Spleen (tissue), 13 donors: ENCODE results near the gene MORN3. TPM values are rescaled to one million over a fixed set of nuclear protein-coding genes. Genes with fewer than 3 reads are reported as not detected.
A peak's percentile ranks its signal among the peaks of the same experiment; 100 is the strongest.
"Not testable (repeated sequence)": the region's sequence is repeated elsewhere in the genome, so short reads cannot be mapped to it uniquely, and the experiment has no call there.

ENCODE experiments used
- DNase-seq: peaks from one replicate; pipeline ENCODE4 v3.0.0-alpha.2; 2020
- H3K27ac ChIP-seq, 8 donors: fragments of 200-600 bp; sonication (generic) in 7 of 8; 1 replicate in 4 of 8; 2 replicates in 4 of 8; pipeline versions ENCODE4 v1.5.0 to v1.8.0; 2016 to 2021; ENCODE audit warnings: inconsistent platforms in 4 of 8, mild to moderate bottlenecking in 4 of 8, moderate library complexity in 1 of 8
- H3K27me3 ChIP-seq, 7 donors: fragments of 200-600 bp; sonication (generic) in 6 of 7; replicated peaks in 1 of 7; 1 replicate in 4 of 7; 2 replicates in 3 of 7; pipeline versions ENCODE4 v1.5.0 to v1.8.0; 2016 to 2021; ENCODE audit warnings: inconsistent platforms in 3 of 7, mild to moderate bottlenecking in 1 of 7
- H3K36me3 ChIP-seq, 6 donors: fragments of 200-600 bp; sonication (generic) in 5 of 6; 1 replicate in 4 of 6; 2 replicates in 2 of 6; pipeline versions ENCODE4 v1.5.0 to v1.8.0; 2016 to 2021; ENCODE audit warnings: inconsistent platforms in 2 of 6
- H3K4me1 ChIP-seq, 6 donors: fragments of 200-600 bp; sonication (generic) in 5 of 6; 1 replicate in 3 of 6; 2 replicates in 3 of 6; pipeline versions ENCODE4 v1.5.0 to v1.8.0; 2016 to 2021; ENCODE audit warnings: inconsistent platforms in 3 of 6
- H3K4me3 ChIP-seq, 8 donors: fragments of 200-600 bp; sonication (generic) in 7 of 8; 1 replicate in 4 of 8; 2 replicates in 4 of 8; pipeline versions ENCODE4 v1.5.0 to v1.8.0; 2016 to 2021; ENCODE audit warnings: inconsistent platforms in 4 of 8, mild to moderate bottlenecking in 4 of 8, moderate library complexity in 2 of 8
- H3K9me3 ChIP-seq, 8 donors: fragments of 200-600 bp; sonication (generic) in 7 of 8; 1 replicate in 4 of 8; 2 replicates in 4 of 8; pipeline versions ENCODE4 v1.5.0 to v1.8.0; 2016 to 2021; ENCODE audit warnings: inconsistent platforms in 4 of 8
- POLR2A ChIP-seq, 3 donors: fragments of 450-650 bp; IDR thresholded peaks; one replicate each; pipeline ENCODE4 v1.5.1; 2017; ENCODE audit warnings: antibody characterized with exemption in 3 of 3, mild to moderate bottlenecking in 1 of 3
- POLR2AphosphoS5 ChIP-seq, 3 donors: sonication (generic); formaldehyde crosslinking; IDR thresholded peaks; one replicate each; pipeline ENCODE4 v1.5.1; 2017; ENCODE audit warnings: antibody characterized with exemption in 3 of 3
- WGBS, 5 donors: extraction: QIAGEN DNeasy Blood & Tissue Kit in 3 of 5; methylation state at CpG; one replicate each; pipeline versions ENCODE4 v1.1.5 to v1.1.7; 2013 to 2018; 5-methylcytosine and 5-hydroxymethylcytosine counted together
- intact Hi-C: fragments of 100-400 bp; cut with DNase I; formaldehyde crosslinking; loops from one replicate; pipeline ENCODE4 v1.15.0; 2023; ENCODE audit warnings: low total_unique reads
- long read RNA-seq, 2 donors: transcript quantifications; one replicate each; lab custom pipeline, GENCODE V29; 2026
- polyA plus RNA-seq, 3 donors: library from polyadenylated mRNA; stranded (reverse); fragments of 200-250 nt; gene quantifications; one replicate each; pipeline ENCODE4 v1.2.1, GENCODE V29; 2013
- total RNA-seq, 7 donors: library from RNA; depleted of rRNA in 3 of 7; stranded (reverse); fragments of >200 nt in 3 of 7; fragmentation: NEBNext Ultra II Directional in 4 of 7; extraction: Animal tissue kit (Norgen Biotek cat#: 25700) in 4 of 7; gene quantifications; one replicate each; pipeline versions ENCODE4 v1.1.0 to v1.2.1, GENCODE V29; 2016 to 2021
- TF ChIP-seq, protein P1 (sequence below), 11 experiments: fragments of 200-600 bp in 7 of 11; fragments of 450-650 bp in 4 of 11; sonication (generic) in 4 of 11; IDR thresholded peaks in 8 of 11; conservative IDR thresholded peaks in 3 of 11; 1 replicate in 7 of 11; 2 replicates in 4 of 11; pipeline versions ENCODE4 v1.4.0 to v1.8.0; 2016 to 2021; ENCODE audit warnings: antibody characterized with exemption in 11 of 11, inconsistent platforms in 4 of 11, mild to moderate bottlenecking in 1 of 11
- donor health status: healthy with polysubstance abuse.
- donor health status: DM: no; HTN: no; CAD: no; lungs with moderate emphysema.
- donor health status: DM: no; HTN: no; CAD: no.
- donor health status: Bipolar disorder and iron deficiency.
- donor health status: healthy.
- donor health status: DM: no; HTN: no; CAD: no.
- donor health status: DM: yes; HTN: yes; CAD: no.

Gene MORN3, protein sequence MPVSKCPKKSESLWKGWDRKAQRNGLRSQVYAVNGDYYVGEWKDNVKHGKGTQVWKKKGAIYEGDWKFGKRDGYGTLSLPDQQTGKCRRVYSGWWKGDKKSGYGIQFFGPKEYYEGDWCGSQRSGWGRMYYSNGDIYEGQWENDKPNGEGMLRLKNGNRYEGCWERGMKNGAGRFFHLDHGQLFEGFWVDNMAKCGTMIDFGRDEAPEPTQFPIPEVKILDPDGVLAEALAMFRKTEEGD
- 1 to 10 TPM in 4 of 7 donors, under 1 TPM in 2, not detected in 1; 0.17 to 2.5 (median 1.5) TPM for total RNA-seq
- 1 to 10 TPM in 1 of 3 donors, under 1 TPM in 2; 0.35 to 1.1 (median 0.51) TPM for polyA plus RNA-seq
- long read RNA-seq, donor 1 = 0 reads
- long read RNA-seq, donor 2 = 0 reads

DNA sequence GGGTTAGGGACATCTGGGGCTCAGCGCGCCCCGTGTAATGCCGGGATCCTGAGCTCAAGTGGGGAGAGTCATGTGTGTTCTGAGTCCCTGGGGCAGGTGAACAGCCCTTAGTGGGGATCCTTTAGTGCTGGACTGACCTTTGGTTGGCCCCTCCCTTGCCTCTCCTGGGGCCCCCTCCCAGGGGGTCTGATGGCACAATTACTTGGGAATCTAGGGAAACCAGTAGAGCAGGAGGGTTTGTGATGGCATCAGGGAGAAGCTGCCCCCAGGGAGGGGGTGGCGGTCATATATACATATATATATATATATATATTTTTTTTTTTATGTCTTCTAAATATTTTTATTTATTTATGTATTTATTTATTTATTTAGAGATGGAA lies at the start of gene MORN3:
Gene MORN3 (minus strand): TSS at position 134 of the 380 bp plus-strand sequence. CDS start 171 bp downstream, outside the sequence.
- 95 to 99% (median 98%) methylated on average over 5 of the region's 5 CpGs for WGBS, 5 donors
- TF ChIP-seq POLR2AphosphoS5 (IDR thresholded peaks at IDR 0.05) = no peak
- TF ChIP-seq POLR2A (IDR thresholded peaks at IDR 0.05) = no peak
- TF ChIP-seq, protein P1, sequence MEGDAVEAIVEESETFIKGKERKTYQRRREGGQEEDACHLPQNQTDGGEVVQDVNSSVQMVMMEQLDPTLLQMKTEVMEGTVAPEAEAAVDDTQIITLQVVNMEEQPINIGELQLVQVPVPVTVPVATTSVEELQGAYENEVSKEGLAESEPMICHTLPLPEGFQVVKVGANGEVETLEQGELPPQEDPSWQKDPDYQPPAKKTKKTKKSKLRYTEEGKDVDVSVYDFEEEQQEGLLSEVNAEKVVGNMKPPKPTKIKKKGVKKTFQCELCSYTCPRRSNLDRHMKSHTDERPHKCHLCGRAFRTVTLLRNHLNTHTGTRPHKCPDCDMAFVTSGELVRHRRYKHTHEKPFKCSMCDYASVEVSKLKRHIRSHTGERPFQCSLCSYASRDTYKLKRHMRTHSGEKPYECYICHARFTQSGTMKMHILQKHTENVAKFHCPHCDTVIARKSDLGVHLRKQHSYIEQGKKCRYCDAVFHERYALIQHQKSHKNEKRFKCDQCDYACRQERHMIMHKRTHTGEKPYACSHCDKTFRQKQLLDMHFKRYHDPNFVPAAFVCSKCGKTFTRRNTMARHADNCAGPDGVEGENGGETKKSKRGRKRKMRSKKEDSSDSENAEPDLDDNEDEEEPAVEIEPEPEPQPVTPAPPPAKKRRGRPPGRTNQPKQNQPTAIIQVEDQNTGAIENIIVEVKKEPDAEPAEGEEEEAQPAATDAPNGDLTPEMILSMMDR (IDR thresholded peaks at IDR 0.05 in 8 of 11, conservative IDR thresholded peaks at IDR 0.05 in 3 of 11) = no peak
- H3K27ac ChIP-seq = no peak within 1 kb of the TSS
- no peak within 1 kb of the TSS for H3K4me3 ChIP-seq
- H3K27me3 ChIP-seq = no peaks in the 10 kb centered on the region
- no peaks in the 10 kb centered on the region for H3K9me3 ChIP-seq
- intact Hi-C loops = no loop called here
- peaks cover 0 to 27% (median 0%) of the 10 kb centered on the region in 6 donors for H3K36me3 ChIP-seq
- no peak for DNase-seq
- H3K4me1 ChIP-seq = peaks cover 9 to 77% (median 45%) of the 10 kb centered on the region in 6 donors

DNA sequence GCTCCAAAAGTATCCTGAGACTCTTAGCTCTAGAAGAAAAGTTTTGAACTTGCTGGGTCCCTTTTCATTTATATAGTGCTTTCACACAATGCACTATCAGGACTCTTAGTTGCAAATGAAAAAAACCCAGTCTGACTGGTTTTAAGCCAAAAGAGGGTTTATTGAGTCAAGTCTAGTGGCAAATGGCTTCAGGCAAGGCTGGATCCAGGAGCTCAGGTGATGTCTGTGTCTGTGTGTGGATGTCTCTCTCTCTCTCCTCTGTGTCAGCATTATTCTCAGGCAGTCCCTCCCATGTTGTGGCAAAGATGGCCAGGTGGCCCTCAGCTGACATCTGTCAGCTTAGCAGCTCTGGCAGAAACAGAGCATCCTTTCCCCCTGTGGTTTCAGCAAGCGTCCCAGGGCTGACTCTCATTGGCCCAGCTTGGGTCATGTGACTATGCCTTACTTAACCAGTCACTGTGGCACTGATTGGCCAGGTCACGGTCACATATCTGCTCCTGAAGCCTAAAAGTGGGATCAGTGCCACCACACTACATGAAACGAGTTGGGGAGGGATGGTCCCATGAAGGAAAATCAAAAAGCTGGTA lies 49.3 kb upstream of the MORN3 start:
- 81 to 93% (median 87%) methylated on average over 3 of the region's 3 CpGs for whole genome bisulfite sequencing, 5 donors
- H3K27me3 ChIP-seq = no peaks in the 10 kb centered on the region
- DNase-seq = no peak
- H3K9me3 ChIP-seq = no peaks in the 10 kb centered on the region
- intact Hi-C loops = no loop called here
- H3K4me3 ChIP-seq = no peak overlapping the region
- peaks cover 0 to 14% (median 3%) of the 10 kb centered on the region in 6 donors for H3K4me1 ChIP-seq
- H3K27ac ChIP-seq = no peak overlapping the region
- TF ChIP-seq, protein P1 (IDR thresholded peaks at IDR 0.05 in 8 of 11, conservative IDR thresholded peaks at IDR 0.05 in 3 of 11) = no peak
- TF ChIP-seq POLR2AphosphoS5 (IDR thresholded peaks at IDR 0.05) (no peak), POLR2A (IDR thresholded peaks at IDR 0.05) (no peak)
- H3K36me3 ChIP-seq = no peaks in the 10 kb centered on the region

DNA sequence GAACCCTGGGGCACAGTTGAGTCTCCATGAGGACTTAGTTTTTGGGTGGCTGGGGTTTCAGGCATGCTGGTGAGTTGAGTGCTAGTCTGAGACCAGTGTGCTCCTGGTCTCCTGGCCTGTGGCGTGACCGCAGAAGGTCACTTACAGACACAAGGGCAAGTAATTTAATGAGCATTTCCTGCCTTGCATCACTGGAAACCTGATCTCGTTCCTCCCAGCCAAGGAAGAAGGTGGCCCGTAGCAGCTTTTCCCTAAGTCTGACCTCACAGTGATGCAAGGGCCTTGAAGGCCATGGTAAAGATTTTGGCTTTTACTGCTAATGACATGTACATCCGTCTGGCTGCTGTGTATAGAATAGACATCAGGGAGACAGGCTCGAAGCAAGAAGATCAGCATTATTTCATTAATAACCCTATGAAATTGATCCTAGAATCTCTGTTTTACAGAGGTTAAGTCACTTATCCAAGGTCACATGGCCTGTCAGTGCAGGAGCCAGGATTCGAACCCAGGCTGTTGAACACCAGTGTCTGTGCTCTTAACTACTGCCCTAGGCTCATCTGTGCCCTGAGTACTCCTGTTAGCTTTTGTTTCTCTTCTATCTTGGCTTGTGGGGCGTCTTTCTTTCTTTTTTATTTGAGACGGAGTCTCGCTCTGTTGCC lies 47.7 kb upstream of the MORN3 start:
- Histone ChIP-seq H3K4me3 (no peak overlapping the region), H3K27me3 (no peaks in the 10 kb centered on the region), H3K36me3 (no peaks in the 10 kb centered on the region), H3K9me3 (no peaks in the 10 kb centered on the region), H3K4me1 (peaks cover 4 to 26% (median 13%) of the 10 kb centered on the region in 6 donors), H3K27ac (peak overlapping the region in 2 of 8 donors; percentile 18 to 29)
- intact Hi-C loops = no loop called here
- no peak for DNase-seq
- 65 to 80% (median 75%) methylated on average over 10 of the region's 10 CpGs for WGBS, 5 donors
- peak in 1 of 3 donors; percentile 27 for TF ChIP-seq POLR2AphosphoS5 (IDR thresholded peaks at IDR 0.05)
- TF ChIP-seq POLR2A (IDR thresholded peaks at IDR 0.05) = no peak

DNA sequence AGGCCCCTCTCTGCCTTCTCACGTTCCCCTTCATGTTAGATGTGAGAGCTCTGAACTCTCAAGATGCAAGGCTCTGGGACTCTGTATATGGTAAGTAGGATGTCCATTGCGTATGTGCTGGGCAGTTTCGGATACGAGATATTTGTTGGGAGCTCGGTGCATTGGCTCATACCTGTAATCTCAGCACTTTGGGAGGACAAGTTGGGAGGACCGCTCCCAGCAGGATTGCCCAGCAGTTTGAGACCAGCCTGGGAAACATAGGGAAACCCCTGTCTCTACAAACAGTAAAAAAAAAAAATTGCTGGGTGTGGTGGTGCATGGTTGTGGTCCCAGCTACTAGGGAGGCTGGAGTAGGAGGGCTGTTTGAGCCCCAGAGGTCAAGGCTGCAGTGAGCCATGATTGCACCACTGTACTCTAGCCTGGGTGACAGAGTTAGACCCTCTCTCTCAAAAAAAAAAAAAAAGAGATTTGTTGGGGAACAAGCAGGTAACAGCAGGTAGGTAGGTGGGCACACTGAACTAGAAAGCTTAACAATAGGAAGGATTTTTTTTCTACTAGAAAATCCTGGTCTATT lies 46.5 kb upstream of the MORN3 start:
- no peaks in the 10 kb centered on the region for H3K36me3 ChIP-seq
- no peaks in the 10 kb centered on the region for H3K27me3 ChIP-seq
- H3K27ac ChIP-seq = no peak overlapping the region
- TF ChIP-seq POLR2A (IDR thresholded peaks at IDR 0.05) = no peak
- TF ChIP-seq POLR2AphosphoS5 (IDR thresholded peaks at IDR 0.05) = no peak
- TF ChIP-seq, protein P1 (IDR thresholded peaks at IDR 0.05 in 8 of 11, conservative IDR thresholded peaks at IDR 0.05 in 3 of 11) = no peak
- intact Hi-C loops = no loop called here
- no peak for DNase-seq
- peaks cover 7 to 38% (median 24%) of the 10 kb centered on the region in 6 donors for H3K4me1 ChIP-seq
- H3K4me3 ChIP-seq = no peak overlapping the region
- H3K9me3 ChIP-seq = no peaks in the 10 kb centered on the region
- WGBS, 5 donors = 77 to 82% (median 79%) methylated on average over 6 of the region's 6 CpGs

DNA sequence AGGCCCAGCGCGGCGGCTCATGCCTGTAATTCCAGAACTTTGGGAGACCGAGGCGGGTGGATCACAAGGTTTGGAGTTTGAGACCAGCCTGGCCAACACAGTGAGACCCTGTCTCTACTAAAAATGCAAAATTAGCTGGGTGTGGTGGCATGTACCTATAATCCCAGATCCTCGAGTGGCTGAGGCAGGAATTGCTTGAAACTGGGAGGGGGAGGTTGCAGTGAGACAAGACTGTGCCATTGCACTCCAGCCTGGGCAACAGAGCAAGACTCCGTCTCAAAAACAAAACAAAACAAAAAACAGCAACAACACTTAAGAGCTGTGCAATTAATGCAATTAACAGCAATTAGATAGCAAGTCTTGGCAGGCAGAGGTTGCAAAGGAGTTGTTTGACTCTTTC lies 45.6 kb upstream of the MORN3 start:
- H3K27me3 ChIP-seq, intact Hi-C loops, DNase-seq, H3K27ac ChIP-seq, H3K9me3 ChIP-seq, H3K4me3 ChIP-seq, H3K36me3 ChIP-seq: not testable (repeated sequence)
- WGBS, 5 donors = 94 to 98% (median 96%) methylated on average over 7 of the region's 7 CpGs
- peaks cover 7 to 45% (median 24%) of the 10 kb centered on the region in 6 donors for H3K4me1 ChIP-seq
